ENCODE results near the gene ODAD3. TPM values are rescaled to one million over a fixed set of nuclear protein-coding genes. Genes with fewer than 3 reads are reported as not detected.
"Not testable (repeated sequence)": the region's sequence is repeated elsewhere in the genome, so short reads cannot be mapped to it uniquely, and the experiment has no call there.

The ODAD3 gene
- total RNA-seq, 1 donor from 2014 or later = 0.66 TPM

DNA sequence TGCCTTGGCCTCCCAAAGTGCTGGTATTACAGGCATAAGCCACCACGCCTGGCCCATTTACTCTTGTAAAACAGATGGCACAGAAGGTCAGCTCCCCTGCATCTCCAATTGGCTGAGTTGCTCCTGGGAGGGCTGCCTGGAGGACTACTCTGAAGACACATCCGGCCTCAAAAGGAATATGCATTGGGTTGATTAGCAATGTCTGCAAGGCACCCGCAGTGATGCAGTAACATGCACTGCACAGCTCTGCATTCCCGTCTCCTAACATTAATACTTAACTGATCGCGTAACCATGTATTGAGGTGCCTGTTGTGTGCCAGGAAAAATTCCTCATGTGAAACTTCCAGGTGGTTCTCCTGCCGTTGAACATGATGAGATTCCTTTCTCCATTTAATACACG lies 40.9 kb upstream of the ODAD3 start:
- H3K4me3 Mint-ChIP-seq (ENCODE audit: unreplicated experiment) = no peak overlapping the region
- no peaks in the 10 kb centered on the region for H3K9me3 ChIP-seq (ENCODE audit: insufficient read depth, low read depth, low read length)
- FAIRE-seq = no peak
- H3K36me3 ChIP-seq (ENCODE audit: insufficient read depth, low read length) = no peaks in the 10 kb centered on the region
- no peaks in the 10 kb centered on the region for H3K79me2 ChIP-seq (ENCODE audit: insufficient read depth, low read length)
- H4K20me1 ChIP-seq (ENCODE audit: insufficient read depth, low read length) = no peaks in the 10 kb centered on the region
- no peak overlapping the region for H3K9ac ChIP-seq (ENCODE audit: low read length)
- no peak for TF ChIP-seq EZH2 (IDR thresholded peaks at IDR 0.05; ENCODE audit: insufficient read depth, low read length)
- TF ChIP-seq CTCF (IDR thresholded peaks at IDR 0.05; ENCODE audit: insufficient read depth, low read depth, low read length) = no peak
- no peaks in the 10 kb centered on the region for H3K36me3 Mint-ChIP-seq (ENCODE audit: low read depth, unreplicated experiment)
- peaks cover 8% of the 10 kb centered on the region for H3K27me3 ChIP-seq (ENCODE audit: insufficient read depth, low read length)
- H3K27ac ChIP-seq (ENCODE audit: low read depth, low read length) = no peak overlapping the region
- peaks cover 34% of the 10 kb centered on the region for H3K27me3 Mint-ChIP-seq (ENCODE audit: low read depth, unreplicated experiment)
- H2AFZ ChIP-seq (ENCODE audit: low read depth, low read length) = no peak overlapping the region
- peaks cover 4% of the 10 kb centered on the region for H3K9me3 Mint-ChIP-seq (ENCODE audit: unreplicated experiment)
- H3K4me1 ChIP-seq (ENCODE audit: insufficient read depth, low read length) = no peaks in the 10 kb centered on the region
- H3K27ac Mint-ChIP-seq (ENCODE audit: unreplicated experiment) = no peak overlapping the region
- no peak overlapping the region for H3K4me3 ChIP-seq (ENCODE audit: insufficient read depth, low read depth, low read length)
- H3K4me2 ChIP-seq (ENCODE audit: low read length) = no peak overlapping the region
- no peaks in the 10 kb centered on the region for H3K4me1 Mint-ChIP-seq (ENCODE audit: low read depth, unreplicated experiment)
- no peak for DNase-seq (ENCODE audit: low read depth)

DNA sequence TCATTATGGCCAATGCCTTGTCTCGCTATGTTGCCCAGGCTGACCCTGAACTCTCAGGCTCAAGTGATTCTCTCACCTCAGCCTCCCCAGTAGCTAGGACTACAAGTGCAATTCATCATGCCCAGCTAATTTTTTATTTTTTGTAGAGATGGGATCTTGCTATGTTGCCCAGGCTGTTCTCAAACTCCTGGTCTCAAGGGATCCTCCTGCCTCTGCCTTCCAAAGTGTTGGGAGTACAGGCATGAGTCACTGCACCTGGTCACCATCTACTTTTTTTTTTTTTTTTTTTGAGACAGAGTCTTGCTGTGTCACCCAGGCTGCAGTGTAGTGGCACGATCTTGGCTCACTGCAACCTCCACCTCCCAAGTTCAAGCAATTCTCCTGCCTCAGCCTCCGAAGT lies 40.4 kb upstream of the ODAD3 start:
- H3K9ac ChIP-seq (ENCODE audit: low read length); H3K9me3 Mint-ChIP-seq (ENCODE audit: unreplicated experiment); H4K20me1 ChIP-seq (ENCODE audit: insufficient read depth, low read length); H3K4me3 ChIP-seq (ENCODE audit: insufficient read depth, low read depth, low read length); H3K27ac ChIP-seq (ENCODE audit: low read depth, low read length); H3K4me1 Mint-ChIP-seq (ENCODE audit: low read depth, unreplicated experiment); H3K36me3 Mint-ChIP-seq (ENCODE audit: low read depth, unreplicated experiment); H3K9me3 ChIP-seq (ENCODE audit: insufficient read depth, low read depth, low read length); H3K36me3 ChIP-seq (ENCODE audit: insufficient read depth, low read length); H3K4me2 ChIP-seq (ENCODE audit: low read length); DNase-seq (ENCODE audit: low read depth); H3K79me2 ChIP-seq (ENCODE audit: insufficient read depth, low read length); H3K4me3 Mint-ChIP-seq (ENCODE audit: unreplicated experiment); FAIRE-seq; H3K4me1 ChIP-seq (ENCODE audit: insufficient read depth, low read length); H3K27ac Mint-ChIP-seq (ENCODE audit: unreplicated experiment); H3K27me3 ChIP-seq (ENCODE audit: insufficient read depth, low read length); H2AFZ ChIP-seq (ENCODE audit: low read depth, low read length): not testable (repeated sequence)
- H3K27me3 Mint-ChIP-seq (ENCODE audit: low read depth, unreplicated experiment) = peaks cover 34% of the 10 kb centered on the region

DNA sequence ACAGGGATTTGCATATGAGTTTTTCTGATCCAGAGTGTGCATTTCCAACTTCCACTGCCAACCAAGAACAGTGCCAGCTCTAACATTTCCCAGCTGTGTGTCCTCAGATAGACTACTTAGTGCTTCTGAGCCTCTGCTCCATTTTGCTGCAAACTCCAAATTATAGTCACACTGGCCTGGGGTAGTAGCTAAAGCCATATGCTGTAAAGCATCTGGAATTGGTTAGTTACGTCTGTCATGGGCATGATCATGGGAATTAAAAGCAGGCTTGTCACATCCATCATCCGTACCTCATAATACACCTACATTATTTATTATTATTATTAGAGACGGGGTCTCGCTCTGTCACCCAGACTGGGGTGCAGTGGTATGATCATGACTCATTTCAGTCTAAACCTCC lies 38.8 kb upstream of the ODAD3 start:
- Mint-ChIP-seq H3K9me3 (ENCODE audit: unreplicated experiment) (peaks cover 4% of the 10 kb centered on the region), H3K36me3 (ENCODE audit: low read depth, unreplicated experiment) (no peaks in the 10 kb centered on the region), H3K27me3 (ENCODE audit: low read depth, unreplicated experiment) (peaks cover 29% of the 10 kb centered on the region), H3K4me3 (ENCODE audit: unreplicated experiment) (no peak overlapping the region), H3K27ac (ENCODE audit: unreplicated experiment) (no peak overlapping the region), H3K4me1 (ENCODE audit: low read depth, unreplicated experiment) (no peaks in the 10 kb centered on the region)
- Histone ChIP-seq H3K79me2 (ENCODE audit: insufficient read depth, low read length) (no peaks in the 10 kb centered on the region), H4K20me1 (ENCODE audit: insufficient read depth, low read length) (no peaks in the 10 kb centered on the region), H3K27ac (ENCODE audit: low read depth, low read length) (no peak overlapping the region), H3K9me3 (ENCODE audit: insufficient read depth, low read depth, low read length) (no peaks in the 10 kb centered on the region), H3K4me1 (ENCODE audit: insufficient read depth, low read length) (no peaks in the 10 kb centered on the region), H3K9ac (ENCODE audit: low read length) (no peak overlapping the region), H3K36me3 (ENCODE audit: insufficient read depth, low read length) (no peaks in the 10 kb centered on the region), H3K4me2 (ENCODE audit: low read length) (no peak overlapping the region), H2AFZ (ENCODE audit: low read depth, low read length) (no peak overlapping the region), H3K4me3 (ENCODE audit: insufficient read depth, low read depth, low read length) (no peak overlapping the region), H3K27me3 (ENCODE audit: insufficient read depth, low read length) (peaks cover 4% of the 10 kb centered on the region)
- TF ChIP-seq CTCF (IDR thresholded peaks at IDR 0.05; ENCODE audit: insufficient read depth, low read depth, low read length) = no peak
- no peak for TF ChIP-seq EZH2 (IDR thresholded peaks at IDR 0.05; ENCODE audit: insufficient read depth, low read length)
- FAIRE-seq (no peak), DNase-seq (ENCODE audit: low read depth) (no peak)

- H3K4me1 ChIP-seq (ENCODE audit: insufficient read depth, low read length); H3K27me3 ChIP-seq (ENCODE audit: insufficient read depth, low read length); H2AFZ ChIP-seq (ENCODE audit: low read depth, low read length); H4K20me1 ChIP-seq (ENCODE audit: insufficient read depth, low read length); H3K79me2 ChIP-seq (ENCODE audit: insufficient read depth, low read length); H3K4me2 ChIP-seq (ENCODE audit: low read length); H3K4me3 Mint-ChIP-seq (ENCODE audit: unreplicated experiment); FAIRE-seq; H3K4me1 Mint-ChIP-seq (ENCODE audit: low read depth, unreplicated experiment); H3K4me3 ChIP-seq (ENCODE audit: insufficient read depth, low read depth, low read length); H3K27ac ChIP-seq (ENCODE audit: low read depth, low read length); H3K36me3 Mint-ChIP-seq (ENCODE audit: low read depth, unreplicated experiment); H3K36me3 ChIP-seq (ENCODE audit: insufficient read depth, low read length); H3K27ac Mint-ChIP-seq (ENCODE audit: unreplicated experiment); DNase-seq (ENCODE audit: low read depth); H3K9me3 Mint-ChIP-seq (ENCODE audit: unreplicated experiment); H3K9ac ChIP-seq (ENCODE audit: low read length); H3K9me3 ChIP-seq (ENCODE audit: insufficient read depth, low read depth, low read length): not testable (repeated sequence)
- H3K27me3 Mint-ChIP-seq (ENCODE audit: low read depth, unreplicated experiment) = peaks cover 11% of the 10 kb centered on the region
These were observed 33.4 kb upstream of the ODAD3 start for GRCh38 chr19:11468266-11468845.
